Naive B cell (primary cell): Measurements from ENCODE around the gene HDAC9. TPM values are rescaled to one million over a fixed set of nuclear protein-coding genes. Genes with fewer than 3 reads are reported as not detected.

Experiments
- ATAC-seq, 2 donors: fragments of 150-1000 bp; cut with Tn5 transposase; 2 replicates each; pipeline ENCODE4 v1.10.0; 2021; ENCODE audit warnings: low read depth in 2 of 2, mild to moderate bottlenecking in 2 of 2, moderate library complexity in 2 of 2
- DNase-seq: peaks from one replicate; pipeline ENCODE4 v3.0.0; 2022
- H3K27ac Mint-ChIP-seq, 6 donors: one replicate each; pipeline ENCODE4 v1.8.0; 2020 to 2022; ENCODE audit warnings: mild to moderate bottlenecking in 6 of 6, mixed read lengths in 6 of 6, moderate library complexity in 5 of 6, inconsistent platforms in 2 of 6
- H3K27me3 Mint-ChIP-seq, 3 donors: one replicate each; pipeline ENCODE4 v1.8.0; 2021 to 2022; ENCODE audit warnings: mixed read lengths in 3 of 3, mild to moderate bottlenecking in 1 of 3
- H3K36me3 Mint-ChIP-seq, 2 donors: one replicate each; pipeline ENCODE4 v1.8.0; 2020 to 2022; ENCODE audit warnings: mixed read lengths in 2 of 2, inconsistent platforms in 1 of 2, mild to moderate bottlenecking in 1 of 2
- H3K4me1 Mint-ChIP-seq, 3 donors: one replicate each; pipeline ENCODE4 v1.8.0; 2020 to 2022; ENCODE audit warnings: mixed read lengths in 3 of 3, inconsistent platforms in 1 of 3, mild to moderate bottlenecking in 1 of 3, moderate library complexity in 1 of 3
- H3K4me3 Mint-ChIP-seq, 8 donors: one replicate each; pipeline ENCODE4 v1.8.0; 2020 to 2022; ENCODE audit warnings: mild to moderate bottlenecking in 8 of 8, mixed read lengths in 8 of 8, moderate library complexity in 8 of 8, inconsistent platforms in 2 of 8
- H3K9me3 Mint-ChIP-seq, 7 donors: one replicate each; pipeline ENCODE4 v1.8.0; 2020 to 2022; ENCODE audit warnings: mixed read lengths in 7 of 7, mild to moderate bottlenecking in 5 of 7, inconsistent platforms in 2 of 7, moderate library complexity in 1 of 7
- polyA plus RNA-seq, 6 donors: library from polyadenylated mRNA; unstranded; fragments of 300-500 nt; fragmentation: Illumina TruSeq; gene quantifications; one replicate each; pipeline ENCODE4 v1.2.3, GENCODE V29; 2021; ENCODE audit warnings: low read depth in 6 of 6

HDAC9 gene
- polyA plus RNA-seq, 6 donors from 2014 or later: 86.5 to 123 (median 108) TPM

- DNase-seq: no peak
- no peaks in the 10 kb centered on the region for H3K27me3 Mint-ChIP-seq
- H3K4me3 Mint-ChIP-seq: no peak overlapping the region
- H3K4me1 Mint-ChIP-seq: no peaks in the 10 kb centered on the region
- peaks cover 0 to 15% of the 10 kb centered on the region in 2 donors for H3K36me3 Mint-ChIP-seq
- no peak for ATAC-seq
- H3K27ac Mint-ChIP-seq: peak overlapping the region in 1 of 6 donors; percentile 58
- no peaks in the 10 kb centered on the region for H3K9me3 Mint-ChIP-seq
Observed at GRCh38 chr7:18796216-18796615, 300.7 kb downstream of the HDAC9 start.

- Mint-ChIP-seq H3K4me3 (no peak overlapping the region), H3K27ac (no peak overlapping the region), H3K27me3 (no peaks in the 10 kb centered on the region), H3K4me1 (no peaks in the 10 kb centered on the region), H3K9me3 (no peaks in the 10 kb centered on the region), H3K36me3 (peaks cover 0 to 12% of the 10 kb centered on the region in 2 donors)
- no peak for ATAC-seq
- DNase-seq: no peak
Observed at GRCh38 chr7:18798088-18798906, 302.7 kb downstream of the HDAC9 start.

- H3K27me3 Mint-ChIP-seq: no peaks in the 10 kb centered on the region
- no peak overlapping the region for H3K27ac Mint-ChIP-seq
- no peaks in the 10 kb centered on the region for H3K4me1 Mint-ChIP-seq
- no peaks in the 10 kb centered on the region for H3K9me3 Mint-ChIP-seq
- H3K36me3 Mint-ChIP-seq: peaks cover 0 to 4% of the 10 kb centered on the region in 2 donors
- no peak for ATAC-seq
- DNase-seq: no peak
- H3K4me3 Mint-ChIP-seq: no peak overlapping the region
Observed at GRCh38 chr7:18799899-18800298, 304.4 kb downstream of the HDAC9 start.

DNA sequence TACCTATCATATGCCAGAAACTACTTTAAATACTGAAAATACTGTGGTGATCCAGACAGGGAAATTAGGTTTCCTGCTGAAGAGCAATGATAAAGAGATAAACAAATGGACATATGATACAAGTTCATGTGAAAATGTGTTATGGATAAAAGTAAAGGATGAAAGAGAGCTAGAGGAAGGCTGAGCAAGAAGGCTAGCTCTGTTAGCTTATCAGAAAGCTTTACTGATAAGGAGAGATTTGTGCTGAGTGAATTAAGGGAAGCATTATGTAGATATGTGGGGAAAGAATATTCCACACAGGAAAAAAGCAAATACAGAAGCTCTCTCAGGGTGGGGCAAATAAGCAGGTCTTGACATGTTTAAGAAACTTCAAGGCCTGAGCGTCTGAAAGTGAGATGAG lies 308.4 kb downstream of the HDAC9 start:
- ATAC-seq: no peak

GRCh38 chr7:18806177-18806576 lies 310.6 kb downstream of the HDAC9 start:
- H3K4me3 Mint-ChIP-seq: no peak overlapping the region
- no peak overlapping the region for H3K27ac Mint-ChIP-seq
- no peaks in the 10 kb centered on the region for H3K27me3 Mint-ChIP-seq
- H3K36me3 Mint-ChIP-seq: no peaks in the 10 kb centered on the region
- DNase-seq (no peak), ATAC-seq (no peak)
- peaks cover 0 to 3% (median under 1%) of the 10 kb centered on the region in 7 donors for H3K9me3 Mint-ChIP-seq
- no peaks in the 10 kb centered on the region for H3K4me1 Mint-ChIP-seq

More for the DNA sequence above, 308.4 kb downstream of the HDAC9 start:
- no peak for DNase-seq
- no peaks in the 10 kb centered on the region for H3K27me3 Mint-ChIP-seq
- peak overlapping the region in 1 of 6 donors; percentile 62 for H3K27ac Mint-ChIP-seq
- no peak overlapping the region for H3K4me3 Mint-ChIP-seq
- no peaks in the 10 kb centered on the region for H3K4me1 Mint-ChIP-seq
- no peaks in the 10 kb centered on the region for H3K36me3 Mint-ChIP-seq
- peaks cover 0 to 3% (median 0%) of the 10 kb centered on the region in 7 donors for H3K9me3 Mint-ChIP-seq

- H3K27ac Mint-ChIP-seq: no peak overlapping the region
- no peak for DNase-seq
- H3K4me3 Mint-ChIP-seq: no peak overlapping the region
- no peaks in the 10 kb centered on the region for H3K27me3 Mint-ChIP-seq
- H3K36me3 Mint-ChIP-seq: peaks cover 8% of the 10 kb centered on the region in 2 donors
- ATAC-seq: no peak
- H3K9me3 Mint-ChIP-seq: peaks cover 7 to 18% (median 9%) of the 10 kb centered on the region in 7 donors
- no peaks in the 10 kb centered on the region for H3K4me1 Mint-ChIP-seq
Observed at GRCh38 chr7:18808026-18808425, 312.5 kb downstream of the HDAC9 start.

DNA sequence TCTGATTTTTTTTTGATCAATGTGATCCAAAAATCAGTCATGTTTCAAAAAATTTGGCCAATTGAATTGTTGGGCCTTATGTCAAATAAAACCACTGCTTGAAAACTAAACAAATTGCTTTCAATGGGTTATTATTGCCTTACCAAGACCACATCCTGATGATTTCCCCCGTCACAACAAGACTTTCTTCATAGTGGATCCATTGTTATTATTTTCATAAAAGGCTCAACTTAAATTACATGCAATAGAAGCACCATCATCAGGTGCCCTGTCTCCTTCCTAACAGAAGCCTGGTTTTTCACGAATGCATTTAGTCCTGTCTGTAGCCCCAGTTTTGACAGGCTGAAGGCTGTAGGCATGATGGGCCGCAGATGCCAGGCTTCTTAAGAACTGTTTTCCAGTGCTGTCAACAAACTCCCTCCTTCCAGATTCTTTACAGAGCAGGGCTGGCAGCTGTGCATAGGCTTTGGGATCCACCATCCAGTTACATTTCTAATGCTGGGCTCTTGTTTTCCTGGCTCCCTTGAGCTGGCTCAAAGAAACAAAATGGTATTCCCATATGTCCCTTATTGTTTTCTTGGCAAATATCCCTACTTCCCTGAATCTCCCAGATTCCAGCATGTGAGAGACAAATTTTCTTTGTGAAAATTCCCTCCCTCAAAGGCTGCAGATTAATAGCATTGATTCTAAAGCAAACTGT lies 319.9 kb downstream of the HDAC9 start:
- Mint-ChIP-seq H3K4me3 (no peak overlapping the region), H3K27me3 (no peaks in the 10 kb centered on the region), H3K36me3 (peaks cover 11 to 15% of the 10 kb centered on the region in 2 donors), H3K9me3 (peaks cover 8 to 28% (median 12%) of the 10 kb centered on the region in 7 donors), H3K27ac (no peak overlapping the region), H3K4me1 (no peaks in the 10 kb centered on the region)
- no peak for ATAC-seq
- DNase-seq: no peak

DNA sequence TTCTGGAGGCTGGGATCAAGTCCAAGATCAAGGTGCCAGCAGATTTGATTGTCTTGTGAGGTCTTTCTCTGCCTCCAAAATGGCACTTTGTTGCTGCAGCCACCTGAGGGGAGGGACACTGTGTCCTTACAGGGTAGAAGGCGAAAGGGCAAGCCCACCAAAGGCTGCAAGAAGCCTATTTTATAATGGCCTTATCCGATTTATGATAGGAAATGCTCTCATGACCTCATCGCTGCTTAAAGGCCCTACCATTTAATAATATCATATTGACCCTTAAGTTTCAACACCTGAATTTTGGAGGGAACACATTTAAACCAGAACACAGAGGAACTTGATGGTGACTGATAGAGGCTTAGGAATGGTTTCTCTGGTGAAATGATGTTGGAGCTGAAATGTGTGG lies 325.4 kb downstream of the HDAC9 start:
- H3K27me3 Mint-ChIP-seq: no peaks in the 10 kb centered on the region
- no peak overlapping the region for H3K27ac Mint-ChIP-seq
- ATAC-seq (no peak), DNase-seq (no peak)
- no peaks in the 10 kb centered on the region for H3K9me3 Mint-ChIP-seq
- no peaks in the 10 kb centered on the region for H3K4me1 Mint-ChIP-seq
- no peaks in the 10 kb centered on the region for H3K36me3 Mint-ChIP-seq
- H3K4me3 Mint-ChIP-seq: no peak overlapping the region

GRCh38 chr7:18821554-18821953 lies 326.0 kb downstream of the HDAC9 start:
- Mint-ChIP-seq H3K27me3 (no peaks in the 10 kb centered on the region), H3K4me1 (no peaks in the 10 kb centered on the region), H3K4me3 (no peak overlapping the region), H3K9me3 (no peaks in the 10 kb centered on the region), H3K36me3 (no peaks in the 10 kb centered on the region), H3K27ac (no peak overlapping the region)
- DNase-seq (no peak), ATAC-seq (no peak)

DNA sequence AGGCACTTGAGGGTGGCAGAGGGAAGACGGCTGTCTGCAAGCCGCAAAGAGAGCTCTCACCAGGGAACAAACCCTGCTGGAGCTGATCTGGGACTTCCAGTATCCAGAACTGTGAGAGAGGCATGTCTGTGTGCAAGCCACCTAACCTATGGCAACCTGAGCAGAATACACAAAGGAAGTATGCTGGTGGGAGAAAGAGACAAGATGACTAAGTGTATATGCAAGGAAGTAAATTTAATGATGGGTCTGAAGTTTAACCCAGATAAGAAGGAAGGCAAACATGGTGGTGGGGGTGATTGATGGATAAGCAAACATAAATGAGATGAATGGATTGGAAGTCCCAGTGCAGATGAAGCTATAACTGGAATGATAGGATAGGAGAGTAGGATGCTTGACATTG lies 328.6 kb downstream of the HDAC9 start:
- ATAC-seq: no peak
- no peaks in the 10 kb centered on the region for H3K36me3 Mint-ChIP-seq
- H3K27ac Mint-ChIP-seq: no peak overlapping the region
- no peak overlapping the region for H3K4me3 Mint-ChIP-seq
- H3K27me3 Mint-ChIP-seq: no peaks in the 10 kb centered on the region
- no peak for DNase-seq
- H3K9me3 Mint-ChIP-seq: no peaks in the 10 kb centered on the region
- no peaks in the 10 kb centered on the region for H3K4me1 Mint-ChIP-seq

- Mint-ChIP-seq H3K9me3 (no peaks in the 10 kb centered on the region), H3K4me3 (no peak overlapping the region), H3K4me1 (no peaks in the 10 kb centered on the region), H3K27me3 (no peaks in the 10 kb centered on the region), H3K36me3 (no peaks in the 10 kb centered on the region), H3K27ac (no peak overlapping the region)
- DNase-seq (no peak), ATAC-seq (no peak)
Observed at GRCh38 chr7:18828260-18828993, 332.9 kb downstream of the HDAC9 start.

- DNase-seq: no peak
- Mint-ChIP-seq H3K36me3 (no peaks in the 10 kb centered on the region), H3K4me3 (no peak overlapping the region), H3K9me3 (no peaks in the 10 kb centered on the region), H3K4me1 (no peaks in the 10 kb centered on the region), H3K27ac (peak overlapping the region in 1 of 6 donors; percentile 14), H3K27me3 (no peaks in the 10 kb centered on the region)
- no peak for ATAC-seq
Observed at GRCh38 chr7:18828994-18829857, 333.7 kb downstream of the HDAC9 start.

DNA sequence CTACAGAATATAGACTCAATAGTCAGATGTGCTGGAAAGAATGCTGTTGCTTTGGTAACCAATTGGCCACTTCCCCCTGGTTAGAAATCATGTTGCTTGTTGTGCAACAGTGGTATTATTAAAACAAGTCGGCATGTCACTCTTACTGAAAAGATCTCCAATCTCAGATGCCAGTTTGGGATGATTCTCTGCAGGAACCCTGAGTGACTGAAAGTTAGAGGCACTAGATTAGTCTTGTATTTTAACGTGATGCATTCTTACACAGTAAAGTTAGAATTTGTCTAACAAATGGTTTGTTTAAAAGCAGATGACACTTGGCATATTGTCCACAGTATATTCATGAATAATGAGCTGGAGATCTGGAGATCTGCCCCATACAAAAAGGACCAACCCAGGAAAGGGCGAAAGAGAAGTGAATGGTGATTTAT lies 334.3 kb downstream of the HDAC9 start:
- DNase-seq: no peak
- H3K27ac Mint-ChIP-seq: no peak overlapping the region
- H3K4me3 Mint-ChIP-seq: no peak overlapping the region
- H3K9me3 Mint-ChIP-seq: no peaks in the 10 kb centered on the region
- H3K27me3 Mint-ChIP-seq: no peaks in the 10 kb centered on the region
- ATAC-seq: no peak
- H3K4me1 Mint-ChIP-seq: no peaks in the 10 kb centered on the region
- H3K36me3 Mint-ChIP-seq: no peaks in the 10 kb centered on the region
